Measurements from ENCODE around the gene IGF1R. TPM values are rescaled to one million over a fixed set of nuclear protein-coding genes. Genes with fewer than 3 reads are reported as not detected.

Gene IGF1R
- total RNA-seq, 1 experiment from 2014 or later, result 125 TPM

GRCh38 chr15:98866511-98866910 lies 218.2 kb downstream of the IGF1R start:
- no peaks in the 10 kb centered on the region for H3K36me3 Mint-ChIP-seq
- peak overlapping the region; percentile 75 for H3K4me3 Mint-ChIP-seq
- peak overlapping the region; percentile 99 for H3K27ac Mint-ChIP-seq
- H3K27me3 Mint-ChIP-seq (ENCODE audit: low read depth), result no peaks in the 10 kb centered on the region
- peaks cover 62% of the 10 kb centered on the region for H3K4me1 Mint-ChIP-seq
- ATAC-seq (no peak), DNase-seq (ENCODE audit: low spot score) (no peak)
- no peaks in the 10 kb centered on the region for H3K9me3 Mint-ChIP-seq
- CTCF ChIA-PET, result interaction anchor here (0.7 to 1.6 kb wide), 3 partner anchors 14 to 16 kb away, joined by 3 to 8 read pairs (median 3); no protein-coding TSS in a partner anchor
- POLR2A ChIA-PET, result interaction anchor here (0.7 to 0.9 kb wide), 2 partner anchors 10 to 197 kb away, joined by 3 read pairs; no protein-coding TSS in a partner anchor
- TF ChIP-seq CTCF (IDR thresholded peaks at IDR 0.05), result no peak
- TF ChIP-seq, protein P1, sequence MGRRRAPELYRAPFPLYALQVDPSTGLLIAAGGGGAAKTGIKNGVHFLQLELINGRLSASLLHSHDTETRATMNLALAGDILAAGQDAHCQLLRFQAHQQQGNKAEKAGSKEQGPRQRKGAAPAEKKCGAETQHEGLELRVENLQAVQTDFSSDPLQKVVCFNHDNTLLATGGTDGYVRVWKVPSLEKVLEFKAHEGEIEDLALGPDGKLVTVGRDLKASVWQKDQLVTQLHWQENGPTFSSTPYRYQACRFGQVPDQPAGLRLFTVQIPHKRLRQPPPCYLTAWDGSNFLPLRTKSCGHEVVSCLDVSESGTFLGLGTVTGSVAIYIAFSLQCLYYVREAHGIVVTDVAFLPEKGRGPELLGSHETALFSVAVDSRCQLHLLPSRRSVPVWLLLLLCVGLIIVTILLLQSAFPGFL (CRISPR knock-in tag; IDR thresholded peaks at IDR 0.05; ENCODE audit: borderline replicate concordance), result no peak
- TF ChIP-seq JUN (CRISPR knock-in tag; IDR thresholded peaks at IDR 0.05), result no peak
- TF ChIP-seq MXD4 (CRISPR knock-in tag; IDR thresholded peaks at IDR 0.05; ENCODE audit: borderline replicate concordance), result no peak
- TF ChIP-seq, protein P2, sequence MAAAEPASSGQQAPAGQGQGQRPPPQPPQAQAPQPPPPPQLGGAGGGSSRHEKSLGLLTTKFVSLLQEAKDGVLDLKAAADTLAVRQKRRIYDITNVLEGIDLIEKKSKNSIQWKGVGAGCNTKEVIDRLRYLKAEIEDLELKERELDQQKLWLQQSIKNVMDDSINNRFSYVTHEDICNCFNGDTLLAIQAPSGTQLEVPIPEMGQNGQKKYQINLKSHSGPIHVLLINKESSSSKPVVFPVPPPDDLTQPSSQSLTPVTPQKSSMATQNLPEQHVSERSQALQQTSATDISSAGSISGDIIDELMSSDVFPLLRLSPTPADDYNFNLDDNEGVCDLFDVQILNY (CRISPR knock-in tag; IDR thresholded peaks at IDR 0.05), result no peak
- TF ChIP-seq ATF6 (CRISPR knock-in tag; IDR thresholded peaks at IDR 0.05), result no peak
- no peak for TF ChIP-seq ZNF423 (CRISPR knock-in tag; IDR thresholded peaks at IDR 0.05)
- TF ChIP-seq, protein P3, sequence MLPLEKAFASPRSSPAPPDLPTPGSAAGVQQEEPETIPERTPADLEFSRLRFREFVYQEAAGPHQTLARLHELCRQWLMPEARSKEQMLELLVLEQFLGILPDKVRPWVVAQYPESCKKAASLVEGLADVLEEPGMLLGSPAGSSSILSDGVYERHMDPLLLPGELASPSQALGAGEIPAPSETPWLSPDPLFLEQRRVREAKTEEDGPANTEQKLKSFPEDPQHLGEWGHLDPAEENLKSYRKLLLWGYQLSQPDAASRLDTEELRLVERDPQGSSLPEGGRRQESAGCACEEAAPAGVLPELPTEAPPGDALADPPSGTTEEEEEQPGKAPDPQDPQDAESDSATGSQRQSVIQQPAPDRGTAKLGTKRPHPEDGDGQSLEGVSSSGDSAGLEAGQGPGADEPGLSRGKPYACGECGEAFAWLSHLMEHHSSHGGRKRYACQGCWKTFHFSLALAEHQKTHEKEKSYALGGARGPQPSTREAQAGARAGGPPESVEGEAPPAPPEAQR (CRISPR knock-in tag; IDR thresholded peaks at IDR 0.05), result no peak
- no peak for TF ChIP-seq E2F1 (CRISPR knock-in tag; IDR thresholded peaks at IDR 0.05)
- TF ChIP-seq IRF1 (CRISPR knock-in tag; IDR thresholded peaks at IDR 0.05), result no peak
- TF ChIP-seq E2F4 (CRISPR knock-in tag; IDR thresholded peaks at IDR 0.05; ENCODE audit: borderline replicate concordance, low read depth), result no peak
- no peak for TF ChIP-seq NR2C2 (CRISPR knock-in tag; IDR thresholded peaks at IDR 0.05)
- no peak for TF ChIP-seq MYBL2 (CRISPR knock-in tag; IDR thresholded peaks at IDR 0.05)

DNA sequence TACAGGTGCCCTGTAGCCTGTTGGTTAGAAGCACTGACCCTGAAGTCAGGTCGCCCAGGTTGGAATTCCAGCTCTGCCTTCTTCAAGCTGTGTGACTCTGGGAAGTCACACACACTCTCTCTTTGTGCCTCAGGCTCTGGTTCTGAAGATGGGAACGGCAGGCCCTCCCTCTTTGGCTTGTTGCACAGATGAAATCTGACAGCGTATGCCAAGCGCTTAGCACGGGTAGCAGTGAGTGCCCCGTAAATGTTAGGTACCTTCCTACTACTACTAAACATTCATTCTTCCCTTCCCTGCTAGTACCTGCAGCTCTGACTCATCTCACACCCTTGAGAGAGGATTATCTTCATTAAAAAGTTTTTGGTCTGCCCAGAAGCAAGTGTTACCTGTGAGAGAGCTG lies 220.2 kb downstream of the IGF1R start:
- DNase-seq (ENCODE audit: low spot score) (no peak), ATAC-seq (peak; percentile 7; the same call in 1 of the 2 replicates)
- Mint-ChIP-seq H3K36me3 (no peaks in the 10 kb centered on the region), H3K4me3 (no peak overlapping the region), H3K9me3 (no peaks in the 10 kb centered on the region), H3K4me1 (peaks cover 60% of the 10 kb centered on the region), H3K27me3 (ENCODE audit: low read depth) (no peaks in the 10 kb centered on the region), H3K27ac (peak overlapping the region; percentile 15; the same call in 1 of the 2 replicates)
- CTCF ChIA-PET, result interaction anchor here (0.9 to 1.1 kb wide), 2 partner anchors 13 kb away, joined by 3 to 4 read pairs; no protein-coding TSS in a partner anchor
- POLR2A ChIA-PET, result interaction anchor here (0.7 kb wide), 1 partner anchor 12 kb away, joined by 3 read pairs; no protein-coding TSS in a partner anchor
- TF ChIP-seq GRHL2 (CRISPR knock-in tag; IDR thresholded peaks at IDR 0.05; ENCODE audit: insufficient replicate concordance, severe bottlenecking) (no peak), STAT6 (CRISPR knock-in tag; conservative IDR thresholded peaks at IDR 0.05; ENCODE audit: low read depth) (no peak), CREB1 (CRISPR knock-in tag; IDR thresholded peaks at IDR 0.05) (no peak), GABPB1 (CRISPR knock-in tag; IDR thresholded peaks at IDR 0.05) (no peak)
- TF ChIP-seq, protein P4, sequence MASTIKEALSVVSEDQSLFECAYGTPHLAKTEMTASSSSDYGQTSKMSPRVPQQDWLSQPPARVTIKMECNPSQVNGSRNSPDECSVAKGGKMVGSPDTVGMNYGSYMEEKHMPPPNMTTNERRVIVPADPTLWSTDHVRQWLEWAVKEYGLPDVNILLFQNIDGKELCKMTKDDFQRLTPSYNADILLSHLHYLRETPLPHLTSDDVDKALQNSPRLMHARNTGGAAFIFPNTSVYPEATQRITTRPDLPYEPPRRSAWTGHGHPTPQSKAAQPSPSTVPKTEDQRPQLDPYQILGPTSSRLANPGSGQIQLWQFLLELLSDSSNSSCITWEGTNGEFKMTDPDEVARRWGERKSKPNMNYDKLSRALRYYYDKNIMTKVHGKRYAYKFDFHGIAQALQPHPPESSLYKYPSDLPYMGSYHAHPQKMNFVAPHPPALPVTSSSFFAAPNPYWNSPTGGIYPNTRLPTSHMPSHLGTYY (CRISPR knock-in tag; IDR thresholded peaks at IDR 0.05), result no peak

All from WTC11 (cell line).